GM12892 (cell line): ENCODE results near the gene NDUFAF2.

ENCODE experiments used
- POLR2A ChIP-seq: IDR thresholded peaks from 2 replicates; pipeline ENCODE4 v1.6.1; 2011; ENCODE audit warnings: low read depth, low read length, control low read depth
- POLR2AphosphoS5 ChIP-seq: IDR thresholded peaks from 2 replicates; pipeline ENCODE4 v1.6.1; 2011; ENCODE audit warnings: low read depth, low read length, control low read depth
- TAF1 ChIP-seq: IDR thresholded peaks from 2 replicates; pipeline ENCODE4 v1.6.1; 2011; ENCODE audit warnings: low read depth, mild to moderate bottlenecking, control low read depth, low read length, borderline replicate concordance

GRCh38 chr5:60992871-60993270 is 47.9 kb downstream of the NDUFAF2 start:
- TF ChIP-seq POLR2A (no peak), TAF1 (no peak), POLR2AphosphoS5 (no peak)
